T-helper 9 cell (primary cell): ENCODE measurements around the gene GALNT9.

ENCODE experiments used
- DNase-seq: peaks from one replicate; pipeline ENCODE4 v3.0.0-alpha.2; 2020

Gene GALNT9

GRCh38 chr12:132344181-132344580, 14.8 kb upstream of the GALNT9 start:
- DNase-seq, result no peak

- no peak for DNase-seq
Observed at GRCh38 chr12:132343294-132344004, 14.1 kb upstream of the GALNT9 start.

DNA sequence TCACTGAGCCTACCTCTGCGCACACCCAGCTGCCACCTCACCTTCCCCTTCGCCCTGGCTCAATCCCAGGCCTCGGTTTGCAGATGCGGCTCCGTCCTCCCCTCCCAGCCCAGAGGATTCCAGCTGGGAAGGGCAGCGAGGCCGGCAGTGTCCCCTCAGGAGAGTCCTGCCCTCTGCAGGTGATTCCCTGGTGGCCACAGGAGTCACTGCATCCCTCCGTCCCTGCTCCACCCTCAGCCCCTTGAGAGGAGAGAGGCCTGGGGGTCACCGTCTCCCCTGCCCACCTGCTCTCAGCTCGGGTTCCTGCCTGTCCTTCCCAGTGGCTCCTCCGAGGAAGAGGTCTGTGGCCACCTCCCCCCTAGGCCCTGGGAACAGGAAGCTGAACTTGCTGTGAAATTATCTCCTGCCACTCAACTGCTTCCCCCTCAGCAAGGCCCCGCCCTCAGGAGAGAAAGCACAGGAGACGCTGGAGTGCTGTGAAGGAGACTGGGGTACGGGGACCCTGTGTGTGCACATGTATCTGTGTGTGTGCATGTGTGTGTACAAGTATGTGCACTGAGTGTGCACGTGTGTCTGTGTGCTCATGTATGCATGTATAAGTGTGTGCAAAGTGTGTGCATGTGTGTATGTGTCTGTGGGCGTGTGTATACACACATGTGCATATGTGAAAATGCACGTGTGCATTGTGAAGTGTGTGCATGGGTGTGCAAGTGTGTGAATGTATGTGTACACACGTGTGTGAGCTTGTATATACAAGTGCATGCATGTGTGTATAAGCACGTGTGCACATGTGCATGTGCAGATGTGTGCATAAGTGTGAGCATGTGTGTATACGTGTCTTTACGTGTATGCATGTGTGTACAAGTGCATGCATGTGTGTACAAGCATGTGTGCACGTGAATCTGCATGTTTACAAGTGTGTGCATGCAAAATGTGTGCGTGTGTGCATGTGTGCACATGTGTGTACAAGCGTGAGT, 13.2 kb upstream of the GALNT9 start:
- DNase-seq, result no peak

- DNase-seq, result no peak
Observed at GRCh38 chr12:132341318-132342050, 12.1 kb upstream of the GALNT9 start.

DNA sequence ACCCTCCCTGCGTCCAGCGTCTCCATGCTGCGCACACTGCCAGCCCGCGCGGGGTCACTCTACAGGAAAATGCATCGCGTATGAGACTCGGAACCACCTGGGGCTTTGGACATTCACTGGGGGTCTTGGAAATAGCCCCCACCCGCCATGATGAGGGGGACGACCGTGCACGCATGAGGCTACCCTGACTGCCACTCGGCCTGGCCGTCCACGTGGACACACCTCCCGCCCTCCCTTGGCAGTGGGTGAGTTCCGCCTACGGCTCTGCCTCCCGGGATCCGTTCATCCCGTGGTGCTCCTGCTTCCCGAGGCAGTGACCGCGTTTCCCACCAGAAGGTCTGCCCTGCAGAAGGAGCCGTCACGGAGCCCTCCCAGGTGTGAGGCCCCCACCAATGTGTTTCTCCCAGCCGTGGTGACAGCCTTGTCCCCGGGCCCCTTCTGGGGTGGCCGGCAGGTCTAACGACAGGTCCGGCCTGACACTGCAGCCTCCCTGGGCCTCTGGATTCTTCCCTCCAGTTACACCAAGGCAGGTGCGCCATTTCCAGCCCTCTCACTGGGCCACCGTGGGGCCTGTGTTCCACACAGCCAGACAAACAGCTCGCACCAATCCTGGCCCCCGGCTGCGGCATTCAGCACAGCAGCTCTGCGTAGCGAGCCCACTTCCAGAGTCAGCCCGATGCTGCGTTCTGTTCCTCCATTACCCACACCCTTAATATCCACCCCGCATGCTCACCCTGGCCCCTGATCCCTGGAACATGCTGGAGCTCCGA, 11.1 kb upstream of the GALNT9 start:
- DNase-seq, result no peak

- no peak for DNase-seq
Observed at GRCh38 chr12:132339856-132340255, 10.5 kb upstream of the GALNT9 start.

- no peak for DNase-seq
Observed at GRCh38 chr12:132338781-132339180, 9.4 kb upstream of the GALNT9 start.

GRCh38 chr12:132338311-132338710, 8.9 kb upstream of the GALNT9 start:
- DNase-seq, result no peak

DNA sequence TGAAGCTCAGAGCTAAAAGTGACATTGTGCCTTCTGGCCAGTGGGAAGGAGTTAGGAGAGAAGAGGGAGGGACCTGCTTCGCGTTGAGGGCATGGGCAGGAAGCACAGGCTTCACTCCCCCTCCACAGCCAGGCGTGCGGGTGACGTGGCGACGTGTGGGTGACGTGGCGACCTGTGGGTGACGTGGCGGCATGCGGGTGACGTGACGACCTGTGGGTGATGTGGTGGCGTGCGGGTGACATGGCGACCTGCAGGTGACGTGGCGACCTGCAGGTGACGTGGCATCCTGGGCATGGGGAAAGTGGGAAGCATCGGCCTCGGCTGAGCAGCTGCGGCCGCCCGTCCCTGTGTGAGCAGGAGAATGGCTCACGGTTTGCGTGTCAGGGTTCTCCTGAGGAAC, 8.2 kb upstream of the GALNT9 start:
- DNase-seq, result no peak

- no peak for DNase-seq
Observed at GRCh38 chr12:132336451-132337413, 7.3 kb upstream of the GALNT9 start.

GRCh38 chr12:132335179-132335756, 5.9 kb upstream of the GALNT9 start:
- DNase-seq, result no peak

- no peak for DNase-seq
Observed at GRCh38 chr12:132333766-132334165, 4.4 kb upstream of the GALNT9 start.

- DNase-seq, result no peak
Observed at GRCh38 chr12:132333273-132333672, 3.9 kb upstream of the GALNT9 start.

DNA sequence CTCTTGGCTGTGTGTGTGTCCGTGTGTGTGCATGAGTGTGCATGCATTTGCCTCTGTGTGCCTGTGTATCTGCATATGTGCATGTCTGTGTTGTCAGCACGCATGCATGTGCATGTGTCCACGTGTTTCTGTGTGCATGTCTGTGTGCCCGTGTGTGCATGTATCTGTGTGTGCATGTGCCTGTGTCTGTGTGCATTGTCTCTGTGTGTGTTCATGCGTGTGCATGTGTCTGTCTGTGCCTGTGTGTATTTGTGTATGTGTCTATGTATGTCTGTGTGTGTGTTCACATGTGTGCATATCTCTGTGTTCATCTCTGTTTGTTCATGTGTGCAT, 1.1 kb upstream of the GALNT9 start:
- no peak for DNase-seq

- no peak for DNase-seq
Observed at GRCh38 chr12:132329720-132330548, 545 bp upstream of the GALNT9 start.

- no peak for DNase-seq
Observed at GRCh38 chr12:132328282-132329029, 933 bp downstream of the GALNT9 start.

DNA sequence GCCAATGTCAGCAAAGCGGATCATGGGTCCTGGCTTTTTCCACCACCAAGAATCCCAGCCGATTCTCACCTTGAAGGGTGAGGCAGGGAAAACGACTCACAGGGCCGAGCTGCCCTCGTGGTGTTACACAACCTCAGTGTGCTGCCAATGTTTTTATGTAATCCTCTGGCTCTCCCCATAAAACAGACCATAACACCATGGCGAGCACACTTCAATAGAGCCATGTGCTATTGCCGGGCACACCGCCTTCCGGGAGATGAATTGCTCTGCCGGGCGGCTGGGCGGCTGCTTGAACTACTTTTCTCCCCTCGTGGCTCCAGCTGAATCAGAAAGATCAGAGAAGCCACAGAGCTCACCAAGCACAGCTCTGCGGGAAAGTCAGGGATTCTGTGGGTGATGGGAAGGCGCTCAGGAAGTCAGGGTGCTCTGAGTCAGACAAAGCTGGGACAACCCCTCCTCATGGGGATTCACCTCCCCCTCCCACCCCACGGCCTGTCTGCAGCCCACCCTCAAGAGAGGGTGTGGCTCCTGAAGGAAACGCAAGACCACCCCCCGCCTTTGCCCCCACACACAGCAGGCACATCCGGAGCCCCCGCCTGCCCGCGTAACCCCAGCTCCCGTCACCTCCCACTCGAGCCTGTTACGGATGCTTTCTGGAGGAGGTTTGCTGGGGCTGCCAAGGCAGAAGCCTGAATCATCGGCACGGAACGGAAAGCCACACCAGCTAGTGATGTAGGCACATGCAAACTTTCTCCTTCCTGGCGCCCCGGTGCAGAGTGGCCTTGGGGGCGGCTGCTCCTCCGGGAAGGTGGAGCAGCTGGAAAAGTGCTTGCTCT, 1.8 kb downstream of the GALNT9 start:
- DNase-seq, result no peak

DNA sequence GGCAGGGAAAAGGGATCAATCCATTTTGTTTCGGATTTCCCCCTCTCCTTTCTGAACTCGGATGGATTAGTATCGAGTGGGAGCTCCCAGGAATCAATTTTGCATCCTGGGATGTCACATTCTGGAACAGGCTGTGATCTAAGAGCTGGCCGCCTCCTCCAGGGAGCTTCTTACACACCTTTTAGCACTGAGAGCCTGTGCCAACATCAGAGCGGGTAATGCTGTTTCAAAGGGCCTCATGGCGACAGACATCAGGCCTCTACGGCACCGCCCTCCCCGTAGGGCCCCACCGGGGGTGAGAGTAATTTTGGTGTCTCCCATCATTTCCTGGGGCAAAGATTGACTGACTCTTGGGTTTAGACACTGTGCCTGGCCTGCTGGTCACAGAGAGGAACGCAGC, 2.7 kb downstream of the GALNT9 start:
- no peak for DNase-seq
